ENCODE data around the gene CLDN5. TPM values are rescaled to one million over a fixed set of nuclear protein-coding genes. Genes with fewer than 3 reads are reported as not detected.
A peak's percentile ranks its signal among the peaks of the same experiment; 100 is the strongest.

Gene CLDN5
- total RNA-seq, 1 donor from 2014 or later = 2.2 TPM

- peaks cover 28% of the 10 kb centered on the region for H3K27me3 Mint-ChIP-seq
- H3K4me3 Mint-ChIP-seq = no peak overlapping the region
- no peaks in the 10 kb centered on the region for H3K9me3 Mint-ChIP-seq
- DNase-seq (ENCODE audit: extremely low spot score, unreplicated experiment) = no peak
- H3K27ac Mint-ChIP-seq = no peak overlapping the region
- TF ChIP-seq CTCF (conservative IDR thresholded peaks at IDR 0.05) = no peak
- peaks cover 4% of the 10 kb centered on the region for H3K4me1 Mint-ChIP-seq (ENCODE audit: unreplicated experiment)
- H3K36me3 Mint-ChIP-seq = no peaks in the 10 kb centered on the region
Observed at GRCh38 chr22:19529811-19530210, 5.6 kb upstream of the CLDN5 start.

- H3K9me3 Mint-ChIP-seq = no peaks in the 10 kb centered on the region
- DNase-seq (ENCODE audit: extremely low spot score, unreplicated experiment) = no peak
- no peak for TF ChIP-seq CTCF (conservative IDR thresholded peaks at IDR 0.05)
- peaks cover 4% of the 10 kb centered on the region for H3K4me1 Mint-ChIP-seq (ENCODE audit: unreplicated experiment)
- H3K36me3 Mint-ChIP-seq = no peaks in the 10 kb centered on the region
- H3K27me3 Mint-ChIP-seq = peaks cover 36% of the 10 kb centered on the region
- no peak overlapping the region for H3K27ac Mint-ChIP-seq
- no peak overlapping the region for H3K4me3 Mint-ChIP-seq
Observed at GRCh38 chr22:19527861-19528417, 3.7 kb upstream of the CLDN5 start.

- no peaks in the 10 kb centered on the region for H3K9me3 Mint-ChIP-seq
- H3K27me3 Mint-ChIP-seq = peaks cover 38% of the 10 kb centered on the region
- TF ChIP-seq CTCF (conservative IDR thresholded peaks at IDR 0.05) = no peak
- H3K27ac Mint-ChIP-seq = no peak overlapping the region
- no peaks in the 10 kb centered on the region for H3K36me3 Mint-ChIP-seq
- no peak overlapping the region for H3K4me3 Mint-ChIP-seq
- DNase-seq (ENCODE audit: extremely low spot score, unreplicated experiment) = no peak
- peaks cover 4% of the 10 kb centered on the region for H3K4me1 Mint-ChIP-seq (ENCODE audit: unreplicated experiment)
Observed at GRCh38 chr22:19527321-19527721, 3.1 kb upstream of the CLDN5 start.

- H3K27ac Mint-ChIP-seq = no peak overlapping the region
- H3K4me1 Mint-ChIP-seq (ENCODE audit: unreplicated experiment) = peaks cover 4% of the 10 kb centered on the region
- H3K27me3 Mint-ChIP-seq = peaks cover 43% of the 10 kb centered on the region
- H3K9me3 Mint-ChIP-seq = no peaks in the 10 kb centered on the region
- H3K36me3 Mint-ChIP-seq = no peaks in the 10 kb centered on the region
- TF ChIP-seq CTCF (conservative IDR thresholded peaks at IDR 0.05) = no peak
- no peak overlapping the region for H3K4me3 Mint-ChIP-seq
- DNase-seq (ENCODE audit: extremely low spot score, unreplicated experiment) = no peak
Observed at GRCh38 chr22:19526702-19527111, 2.5 kb upstream of the CLDN5 start.

DNA sequence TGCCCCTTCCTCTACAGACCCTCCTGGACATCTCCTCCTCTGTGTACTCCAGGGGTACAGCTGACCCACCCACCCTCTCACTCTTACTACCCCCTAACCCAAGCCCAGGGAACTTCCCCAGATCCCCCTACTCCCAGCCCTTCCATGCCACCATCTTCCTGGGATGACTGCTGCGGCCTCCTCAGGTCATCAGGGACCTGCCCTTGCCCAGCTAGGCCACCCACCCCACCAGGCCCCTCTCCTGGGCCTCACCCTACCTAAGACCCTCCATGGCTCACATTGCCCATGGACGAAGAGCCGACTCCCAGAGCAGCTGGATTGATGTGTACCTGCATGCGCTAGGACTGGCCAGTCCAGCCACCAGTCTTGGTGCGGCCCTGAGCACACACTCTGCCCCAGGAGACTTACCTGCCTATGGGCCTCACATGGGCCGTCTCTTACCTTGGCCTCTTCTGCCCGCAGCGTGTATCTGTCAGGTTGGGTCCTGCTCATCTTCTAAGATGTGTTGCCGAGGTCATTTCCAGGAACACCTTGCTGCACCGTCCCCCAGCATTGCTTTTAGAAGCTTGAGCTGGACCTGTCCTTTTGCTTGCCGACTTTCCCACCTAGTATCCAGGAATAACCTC is 2.0 kb upstream of the CLDN5 start:
- Mint-ChIP-seq H3K36me3 (no peaks in the 10 kb centered on the region), H3K27me3 (peaks cover 44% of the 10 kb centered on the region), H3K4me1 (ENCODE audit: unreplicated experiment) (peaks cover 4% of the 10 kb centered on the region), H3K4me3 (peak overlapping the region; percentile 36), H3K9me3 (no peaks in the 10 kb centered on the region), H3K27ac (no peak overlapping the region)
- DNase-seq (ENCODE audit: extremely low spot score, unreplicated experiment) = no peak
- no peak for TF ChIP-seq CTCF (conservative IDR thresholded peaks at IDR 0.05)
